PFSK-1 (cell line): ENCODE measurements around the gene RAD51B.

ENCODE experiments used
- FOXP2 ChIP-seq: optimal IDR thresholded peaks from 2 replicates; pipeline ENCODE3; 2011; ENCODE audit warnings: borderline replicate concordance, control low read depth, inconsistent platforms; ENCODE audit not compliant: insufficient read depth; ENCODE audit errors: extremely low read length, extremely low read depth
- POLR2AphosphoS5 ChIP-seq: IDR thresholded peaks from 2 replicates; pipeline ENCODE4 v1.6.1; 2012; ENCODE audit warnings: low read depth, mild to moderate bottlenecking, control low read depth, low read length, moderate library complexity
- SIN3A ChIP-seq: IDR thresholded peaks from 2 replicates; pipeline ENCODE4 v1.6.1; 2012; ENCODE audit warnings: mild to moderate bottlenecking, low read length, moderate library complexity, borderline replicate concordance; ENCODE audit not compliant: insufficient read depth
- TAF1 ChIP-seq: IDR thresholded peaks from 2 replicates; pipeline ENCODE4 v1.6.1; 2012; ENCODE audit warnings: low read length, control low read depth, borderline replicate concordance; ENCODE audit not compliant: insufficient read depth
- TF ChIP-seq, protein P1 (sequence below), 2 experiments: IDR thresholded peaks; 2 replicates each; pipeline versions ENCODE4 v1.6.1 to v1.8.0; 2011 to 2012; ENCODE audit warnings: low read depth in 2 of 2, low read length in 2 of 2, control low read depth in 1 of 2, inconsistent platforms in 1 of 2, mild to moderate bottlenecking in 1 of 2, moderate library complexity in 1 of 2; ENCODE audit not compliant: insufficient read depth in 1 of 2

The RAD51B gene

DNA sequence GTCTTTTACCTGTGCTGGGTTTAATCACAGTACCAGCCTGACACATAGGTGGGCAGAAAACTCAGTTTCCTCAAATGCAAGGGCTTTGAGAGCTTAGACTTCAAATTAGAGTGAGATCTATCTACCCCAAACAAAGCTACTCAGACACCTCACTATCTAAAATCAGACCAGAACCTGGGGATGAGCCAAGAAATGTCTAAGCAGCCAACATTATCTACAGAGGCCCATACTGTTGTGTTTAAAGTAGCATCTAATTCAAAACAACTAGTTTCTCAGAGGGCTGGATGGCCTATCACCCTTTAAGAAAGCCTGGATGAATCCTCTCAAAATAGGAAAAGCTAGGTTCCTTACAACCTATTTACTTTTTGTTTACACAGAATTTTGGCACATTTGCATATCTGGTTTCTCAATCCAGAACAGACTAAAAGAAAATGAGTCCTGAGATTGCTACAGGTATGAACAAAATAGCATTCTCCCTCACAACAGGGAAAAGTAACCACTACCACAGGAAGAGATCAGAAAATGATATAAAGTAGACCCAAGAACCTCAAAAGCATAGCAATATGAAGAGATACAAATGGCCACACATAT lies 830.9 kb downstream of the RAD51B start:
- TF ChIP-seq, protein P1, sequence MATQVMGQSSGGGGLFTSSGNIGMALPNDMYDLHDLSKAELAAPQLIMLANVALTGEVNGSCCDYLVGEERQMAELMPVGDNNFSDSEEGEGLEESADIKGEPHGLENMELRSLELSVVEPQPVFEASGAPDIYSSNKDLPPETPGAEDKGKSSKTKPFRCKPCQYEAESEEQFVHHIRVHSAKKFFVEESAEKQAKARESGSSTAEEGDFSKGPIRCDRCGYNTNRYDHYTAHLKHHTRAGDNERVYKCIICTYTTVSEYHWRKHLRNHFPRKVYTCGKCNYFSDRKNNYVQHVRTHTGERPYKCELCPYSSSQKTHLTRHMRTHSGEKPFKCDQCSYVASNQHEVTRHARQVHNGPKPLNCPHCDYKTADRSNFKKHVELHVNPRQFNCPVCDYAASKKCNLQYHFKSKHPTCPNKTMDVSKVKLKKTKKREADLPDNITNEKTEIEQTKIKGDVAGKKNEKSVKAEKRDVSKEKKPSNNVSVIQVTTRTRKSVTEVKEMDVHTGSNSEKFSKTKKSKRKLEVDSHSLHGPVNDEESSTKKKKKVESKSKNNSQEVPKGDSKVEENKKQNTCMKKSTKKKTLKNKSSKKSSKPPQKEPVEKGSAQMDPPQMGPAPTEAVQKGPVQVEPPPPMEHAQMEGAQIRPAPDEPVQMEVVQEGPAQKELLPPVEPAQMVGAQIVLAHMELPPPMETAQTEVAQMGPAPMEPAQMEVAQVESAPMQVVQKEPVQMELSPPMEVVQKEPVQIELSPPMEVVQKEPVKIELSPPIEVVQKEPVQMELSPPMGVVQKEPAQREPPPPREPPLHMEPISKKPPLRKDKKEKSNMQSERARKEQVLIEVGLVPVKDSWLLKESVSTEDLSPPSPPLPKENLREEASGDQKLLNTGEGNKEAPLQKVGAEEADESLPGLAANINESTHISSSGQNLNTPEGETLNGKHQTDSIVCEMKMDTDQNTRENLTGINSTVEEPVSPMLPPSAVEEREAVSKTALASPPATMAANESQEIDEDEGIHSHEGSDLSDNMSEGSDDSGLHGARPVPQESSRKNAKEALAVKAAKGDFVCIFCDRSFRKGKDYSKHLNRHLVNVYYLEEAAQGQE (IDR thresholded peaks at IDR 0.05; ENCODE audit: insufficient read depth in 1 of 2, low read depth in 2 of 2, low read length in 2 of 2), result no peak
- TF ChIP-seq FOXP2, result no peak
- TF ChIP-seq SIN3A, result no peak

DNA sequence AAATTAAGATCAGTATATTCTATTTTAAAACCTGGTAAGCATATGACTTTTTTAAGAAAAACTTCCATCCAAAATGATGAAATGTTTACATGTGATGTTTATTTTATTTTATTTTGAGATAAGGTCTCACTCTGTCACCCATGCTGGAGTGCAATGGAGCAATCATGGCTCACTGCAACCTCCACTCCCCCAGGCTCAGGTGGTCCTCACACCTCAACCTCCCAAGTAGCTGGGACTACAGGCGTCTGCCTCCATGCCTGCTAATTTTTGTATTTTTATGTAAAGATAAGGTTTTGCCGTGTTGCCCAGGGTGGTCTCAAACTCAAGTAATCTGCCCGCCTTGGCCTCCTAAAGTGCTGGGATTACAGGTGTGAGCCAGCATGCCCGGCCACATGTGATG lies 831.5 kb downstream of the RAD51B start:
- TF ChIP-seq, protein P1 (IDR thresholded peaks at IDR 0.05; ENCODE audit: insufficient read depth in 1 of 2, low read depth in 2 of 2, low read length in 2 of 2), result no peak
- TF ChIP-seq POLR2AphosphoS5 (no peak), SIN3A (no peak), TAF1 (no peak), FOXP2 (no peak)

DNA sequence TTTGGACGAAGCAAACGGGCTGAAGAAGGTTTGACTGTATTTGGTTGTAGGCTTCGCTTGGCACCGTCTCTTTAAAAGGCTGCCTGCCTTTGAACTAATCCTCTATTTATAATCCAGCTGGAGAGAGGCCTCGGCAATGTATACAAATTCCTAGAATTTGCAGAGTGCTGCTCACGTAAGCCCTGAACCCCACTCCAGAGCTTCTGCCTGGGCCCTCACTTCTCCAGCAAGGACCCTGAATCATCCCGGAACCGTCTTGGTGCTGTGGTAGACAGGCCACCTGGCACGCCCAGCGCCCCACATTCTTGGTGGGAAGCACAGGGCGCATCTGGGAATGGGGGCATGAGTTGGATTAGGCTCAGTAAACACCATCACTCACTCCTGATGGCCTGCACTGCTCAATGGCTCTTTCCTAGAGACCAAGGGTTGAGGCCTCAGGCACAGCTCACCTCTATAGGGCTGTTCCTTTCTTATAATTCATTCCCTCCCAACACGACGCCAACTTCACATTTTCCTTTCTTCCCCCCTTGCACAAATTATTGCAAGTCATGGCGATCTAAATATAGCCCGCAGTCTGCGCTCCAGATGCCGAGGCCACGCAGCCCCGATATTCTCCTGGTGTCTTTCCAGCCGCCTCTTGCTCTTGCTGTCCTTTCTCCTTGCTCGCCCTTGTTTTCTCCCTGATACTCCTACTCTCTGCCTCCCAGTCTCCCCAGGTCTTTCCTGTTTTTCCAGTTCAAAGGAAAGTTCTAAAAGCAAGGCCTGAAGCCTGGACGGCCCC lies 832.3 kb downstream of the RAD51B start:
- TF ChIP-seq TAF1 (no peak), FOXP2 (no peak), POLR2AphosphoS5 (no peak), SIN3A (no peak)
- TF ChIP-seq, protein P1 (IDR thresholded peaks at IDR 0.05; ENCODE audit: insufficient read depth in 1 of 2, low read depth in 2 of 2, low read length in 2 of 2), result no peak

DNA sequence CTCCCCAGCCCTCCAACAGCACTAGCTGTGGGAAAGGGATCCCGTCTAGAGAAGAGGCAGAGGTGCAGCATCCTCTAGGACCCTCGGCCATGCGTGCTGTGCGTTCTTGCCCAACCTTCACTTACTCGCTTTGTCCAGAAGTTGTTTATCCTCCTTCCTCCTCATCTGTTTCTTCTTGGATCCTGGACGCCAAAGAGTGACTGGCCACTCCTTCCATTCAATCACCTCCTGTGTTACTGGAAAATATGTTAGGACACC lies 832.8 kb downstream of the RAD51B start:
- no peak for TF ChIP-seq TAF1
- no peak for TF ChIP-seq POLR2AphosphoS5
- TF ChIP-seq, protein P1 (IDR thresholded peaks at IDR 0.05; ENCODE audit: insufficient read depth in 1 of 2, low read depth in 2 of 2, low read length in 2 of 2), result no peak
- no peak for TF ChIP-seq SIN3A

DNA sequence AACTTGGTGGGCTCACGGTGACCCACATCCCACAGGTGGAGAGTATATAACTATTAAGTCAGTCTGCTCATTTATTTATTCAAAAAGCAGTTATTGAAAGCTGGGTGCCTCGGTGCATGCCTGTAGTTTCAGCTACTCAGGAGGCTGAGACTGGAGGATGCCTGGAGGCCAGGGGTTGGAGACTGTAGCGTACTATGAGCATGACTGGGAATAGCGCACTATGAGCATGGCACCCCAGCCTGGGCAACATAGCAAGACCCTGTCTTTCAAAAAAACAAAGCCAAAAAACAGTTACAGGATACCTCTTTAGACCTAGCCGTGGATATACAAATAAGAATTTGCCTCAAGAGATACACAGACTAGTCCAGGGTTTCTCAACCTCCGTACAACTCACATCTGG lies 833.5 kb downstream of the RAD51B start:
- TF ChIP-seq SIN3A (no peak), TAF1 (no peak), POLR2AphosphoS5 (no peak), FOXP2 (no peak)
- TF ChIP-seq, protein P1 (IDR thresholded peaks at IDR 0.05; ENCODE audit: insufficient read depth in 1 of 2, low read depth in 2 of 2, low read length in 2 of 2), result no peak
